GM23338 (cell line): ENCODE data around the gene H2BK1. TPM values are rescaled to one million over a fixed set of nuclear protein-coding genes. Genes with fewer than 3 reads are reported as not detected.

Experiments used
- ATAC-seq: fragments of 200-7000 bp; cut with Tn5 transposase; 3 replicates; pipeline ENCODE4 v1.9.1; 2020
- DNase-seq: peaks from one replicate; pipeline ENCODE4 v3.0.0-alpha.2; 2015; ENCODE audit warnings: low spot score
- H2AFZ ChIP-seq: fragments of 200-600 bp; sonication (generic); 2 replicates; pipeline ENCODE4 v1.8.0; 2016; ENCODE audit warnings: antibody characterized with exemption, mild to moderate bottlenecking, moderate library complexity
- H3F3A ChIP-seq: fragments of 200-600 bp; sonication (generic); replicated peaks from 2 replicates; pipeline ENCODE4 v1.8.0; 2017; ENCODE audit warnings: antibody characterized with exemption, mixed run types, low read depth
- H3K27ac ChIP-seq: fragments of 200-600 bp; sonication (generic); 2 replicates; pipeline ENCODE4 v1.6.1; 2016; ENCODE audit warnings: low read depth
- H3K27me3 ChIP-seq: fragments of 200-600 bp; sonication (generic); 2 replicates; pipeline ENCODE4 v1.8.0; 2016; ENCODE audit warnings: mild to moderate bottlenecking, mixed run types, moderate library complexity; ENCODE audit not compliant: insufficient read depth
- H3K36me3 ChIP-seq: fragments of 200-600 bp; sonication (generic); 2 replicates; pipeline ENCODE4 v1.8.0; 2016; ENCODE audit warnings: mild to moderate bottlenecking; ENCODE audit not compliant: insufficient read depth
- H3K4me1 ChIP-seq: fragments of 200-600 bp; sonication (generic); 2 replicates; pipeline ENCODE4 v1.8.0; 2016; ENCODE audit warnings: mild to moderate bottlenecking, moderate library complexity; ENCODE audit not compliant: insufficient read depth
- H3K4me2 ChIP-seq: fragments of 200-600 bp; sonication (generic); 2 replicates; pipeline ENCODE4 v1.7.1; 2017; ENCODE audit warnings: mixed run types
- H3K4me3 ChIP-seq: fragments of 200-600 bp; sonication (generic); 2 replicates; pipeline ENCODE4 v1.6.1; 2016; ENCODE audit warnings: mixed run types
- H3K79me2 ChIP-seq: fragments of 200-600 bp; sonication (generic); replicated peaks from 2 replicates; pipeline ENCODE4 v1.8.0; 2017; ENCODE audit warnings: mild to moderate bottlenecking; ENCODE audit not compliant: insufficient read depth
- H3K9me2 ChIP-seq: fragments of 200-600 bp; sonication (generic); 2 replicates; pipeline ENCODE4 v1.8.0; 2017; ENCODE audit not compliant: insufficient read depth
- H4K20me1 ChIP-seq: fragments of 200-600 bp; sonication (generic); replicated peaks from 2 replicates; pipeline ENCODE4 v1.8.0; 2017; ENCODE audit warnings: mild to moderate bottlenecking; ENCODE audit not compliant: insufficient read depth
- H3K27ac Mint-ChIP-seq: 2 replicates; pipeline ENCODE4 v1.8.0; 2020; ENCODE audit warnings: inconsistent platforms, mild to moderate bottlenecking, moderate library complexity, mixed read lengths
- H3K27me3 Mint-ChIP-seq: 3 replicates; pipeline ENCODE4 v1.8.0; 2022; ENCODE audit warnings: low read depth, mild to moderate bottlenecking, moderate library complexity, mixed read lengths, inconsistent platforms; ENCODE audit not compliant: insufficient read depth, poor library complexity
- H3K36me3 Mint-ChIP-seq: 3 replicates; pipeline ENCODE4 v1.8.0; 2021; ENCODE audit warnings: low read depth, mild to moderate bottlenecking, inconsistent platforms, moderate library complexity, mixed read lengths
- H3K4me1 Mint-ChIP-seq: 3 replicates; pipeline ENCODE4 v1.8.0; 2020; ENCODE audit warnings: mild to moderate bottlenecking, inconsistent platforms, mixed read lengths
- H3K4me3 Mint-ChIP-seq: 3 replicates; pipeline ENCODE4 v1.8.0; 2021; ENCODE audit warnings: moderate library complexity, mild to moderate bottlenecking, inconsistent platforms, mixed read lengths
- H3K9me3 Mint-ChIP-seq: 3 replicates; pipeline ENCODE4 v1.8.0; 2020; ENCODE audit warnings: moderate library complexity, mild to moderate bottlenecking, inconsistent platforms, mixed read lengths
- CREB1 ChIP-seq: fragments of 250-450 bp; sonication (Bioruptor Pico); IDR thresholded peaks from 2 replicates; pipeline ENCODE4 v1.5.0; 2020; ENCODE audit warnings: low read depth, mild to moderate bottlenecking, moderate library complexity
- CTCF ChIP-seq, 2 experiments: fragments of 200-600 bp in 1 of 2; sonication (generic) in 1 of 2; conservative IDR thresholded peaks; 2 replicates each; pipeline versions ENCODE4 v1.5.1 to v1.6.1; 2016 to 2017; ENCODE audit warnings: antibody characterized with exemption in 2 of 2, low read depth in 2 of 2, mild to moderate bottlenecking in 2 of 2, moderate library complexity in 1 of 2
- ETS1 ChIP-seq: IDR thresholded peaks from 2 replicates; pipeline ENCODE4 v1.6.1; 2016; ENCODE audit warnings: antibody characterized with exemption
- EZH2 ChIP-seq: fragments of 200-600 bp; sonication (generic); IDR thresholded peaks from one replicate; pipeline ENCODE4 v1.8.0; 2017; ENCODE audit warnings: antibody characterized with exemption, mild to moderate bottlenecking, low read depth; ENCODE audit not compliant: unreplicated experiment
- EZH2phosphoT487 ChIP-seq: fragments of 200-600 bp; sonication (generic); IDR thresholded peaks from one replicate; pipeline ENCODE4 v1.8.1; 2018; ENCODE audit warnings: antibody characterized with exemption; ENCODE audit not compliant: unreplicated experiment
- JUNB ChIP-seq: IDR thresholded peaks from one replicate; pipeline ENCODE4 v1.6.1; 2016; ENCODE audit warnings: antibody characterized with exemption; ENCODE audit not compliant: unreplicated experiment
- NANOG ChIP-seq: IDR thresholded peaks from 2 replicates; pipeline ENCODE4 v1.6.1; 2016; ENCODE audit warnings: antibody characterized with exemption, borderline replicate concordance
- POLR2AphosphoS5 ChIP-seq: IDR thresholded peaks from 2 replicates; pipeline ENCODE4 v1.6.1; 2016; ENCODE audit warnings: antibody characterized with exemption, low read depth
- STAT1 ChIP-seq: IDR thresholded peaks from one replicate; pipeline ENCODE4 v1.6.1; 2016; ENCODE audit warnings: antibody characterized with exemption; ENCODE audit not compliant: unreplicated experiment
- ZNF114 ChIP-seq: fragments of 250-450 bp; sonication (Bioruptor Pico); IDR thresholded peaks from 2 replicates; pipeline ENCODE4 v1.5.0; 2020; ENCODE audit warnings: mild to moderate bottlenecking, moderate library complexity
- ZNF462 ChIP-seq: fragments of 250-450 bp; sonication (Bioruptor Pico); IDR thresholded peaks from 2 replicates; pipeline ENCODE4 v1.5.0; 2020; ENCODE audit warnings: mild to moderate bottlenecking, moderate library complexity
- polyA plus RNA-seq: library from polyadenylated mRNA; unstranded; fragments of >200 nt; fragmentation: Nextera tagmentation; extraction: Ambion mirVana; gene quantifications from 2 replicates; pipeline ENCODE4 v1.2.1, GENCODE V29; 2016
- total RNA-seq: library from RNA; depleted of rRNA; stranded (reverse); fragments of >200 nt; shearing (Covaris generic); gene quantifications from 2 replicates; pipeline ENCODE4 v1.2.3, GENCODE V29; 2014
- TF ChIP-seq, protein P1 (sequence below): IDR thresholded peaks from one replicate; pipeline ENCODE4 v1.6.1; 2018; ENCODE audit warnings: antibody characterized with exemption; ENCODE audit not compliant: unreplicated experiment

Gene H2BK1
- total and polyA plus RNA-seq, 2 experiments from 2014 or later: not detected

- TF ChIP-seq POLR2AphosphoS5 (no peak), EZH2 (no peak), CREB1 (CRISPR knock-in tag) (no peak), ETS1 (no peak), ZNF114 (CRISPR knock-in tag) (no peak), CTCF (conservative IDR thresholded peaks at IDR 0.05; ENCODE audit: low read depth in 2 of 2) (no peak), STAT1 (no peak), EZH2phosphoT487 (no peak), JUNB (no peak)
- TF ChIP-seq, protein P1, sequence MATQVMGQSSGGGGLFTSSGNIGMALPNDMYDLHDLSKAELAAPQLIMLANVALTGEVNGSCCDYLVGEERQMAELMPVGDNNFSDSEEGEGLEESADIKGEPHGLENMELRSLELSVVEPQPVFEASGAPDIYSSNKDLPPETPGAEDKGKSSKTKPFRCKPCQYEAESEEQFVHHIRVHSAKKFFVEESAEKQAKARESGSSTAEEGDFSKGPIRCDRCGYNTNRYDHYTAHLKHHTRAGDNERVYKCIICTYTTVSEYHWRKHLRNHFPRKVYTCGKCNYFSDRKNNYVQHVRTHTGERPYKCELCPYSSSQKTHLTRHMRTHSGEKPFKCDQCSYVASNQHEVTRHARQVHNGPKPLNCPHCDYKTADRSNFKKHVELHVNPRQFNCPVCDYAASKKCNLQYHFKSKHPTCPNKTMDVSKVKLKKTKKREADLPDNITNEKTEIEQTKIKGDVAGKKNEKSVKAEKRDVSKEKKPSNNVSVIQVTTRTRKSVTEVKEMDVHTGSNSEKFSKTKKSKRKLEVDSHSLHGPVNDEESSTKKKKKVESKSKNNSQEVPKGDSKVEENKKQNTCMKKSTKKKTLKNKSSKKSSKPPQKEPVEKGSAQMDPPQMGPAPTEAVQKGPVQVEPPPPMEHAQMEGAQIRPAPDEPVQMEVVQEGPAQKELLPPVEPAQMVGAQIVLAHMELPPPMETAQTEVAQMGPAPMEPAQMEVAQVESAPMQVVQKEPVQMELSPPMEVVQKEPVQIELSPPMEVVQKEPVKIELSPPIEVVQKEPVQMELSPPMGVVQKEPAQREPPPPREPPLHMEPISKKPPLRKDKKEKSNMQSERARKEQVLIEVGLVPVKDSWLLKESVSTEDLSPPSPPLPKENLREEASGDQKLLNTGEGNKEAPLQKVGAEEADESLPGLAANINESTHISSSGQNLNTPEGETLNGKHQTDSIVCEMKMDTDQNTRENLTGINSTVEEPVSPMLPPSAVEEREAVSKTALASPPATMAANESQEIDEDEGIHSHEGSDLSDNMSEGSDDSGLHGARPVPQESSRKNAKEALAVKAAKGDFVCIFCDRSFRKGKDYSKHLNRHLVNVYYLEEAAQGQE: no peak
Measured at GRCh38 chr7:151250181-151251132, 40.2 kb upstream of the H2BK1 start (continued).

GRCh38 chr7:151249732-151250072 lies 39.4 kb upstream of the H2BK1 start:
- no peak overlapping the region for H3K27ac Mint-ChIP-seq
- H3K27ac ChIP-seq: no peak overlapping the region
- TF ChIP-seq NANOG (no peak), EZH2 (no peak), ZNF462 (CRISPR knock-in tag) (no peak)

More at GRCh38 chr7:151249732-151250072, 39.4 kb upstream of the H2BK1 start:
- Histone ChIP-seq H2AFZ (no peak overlapping the region), H3K27me3 (peaks cover 89% of the 10 kb centered on the region), H3K36me3 (no peaks in the 10 kb centered on the region), H3K79me2 (no peaks in the 10 kb centered on the region), H4K20me1 (no peaks in the 10 kb centered on the region), H3F3A (peaks cover 10% of the 10 kb centered on the region), H3K4me2 (peak overlapping the region; percentile 86), H3K4me3 (peak overlapping the region; percentile 59), H3K4me1 (peaks cover 41% of the 10 kb centered on the region), H3K9me2 (no peaks in the 10 kb centered on the region)
- H3K4me3 Mint-ChIP-seq: peak overlapping the region; percentile 81
- peaks cover 61% of the 10 kb centered on the region for H3K4me1 Mint-ChIP-seq
- peak; percentile 5; the same call in 2 of the 3 replicates for ATAC-seq
- peak; percentile 80 for DNase-seq
- H3K36me3 Mint-ChIP-seq: no peaks in the 10 kb centered on the region; the same call in 2 of the 3 replicates
- no peaks in the 10 kb centered on the region; the same call in 2 of the 3 replicates for H3K9me3 Mint-ChIP-seq
- peaks cover 78% of the 10 kb centered on the region for H3K27me3 Mint-ChIP-seq
